IPS DF 4.7 (cell line): Measurements from ENCODE around the gene MINDY2.
"Not testable (repeated sequence)": the region's sequence is repeated elsewhere in the genome, so short reads cannot be mapped to it uniquely, and the experiment has no call there.

Source experiments
- DNase-seq: peaks from one replicate; pipeline ENCODE4 v3.0.0-alpha.2; 2013; ENCODE audit warnings: low spot score; ENCODE audit errors: extremely low read depth

The MINDY2 gene

GRCh38 chr15:58823267-58823666 is 52.2 kb downstream of the MINDY2 start:
- not testable (repeated sequence) for DNase-seq

- DNase-seq: no peak
Measured at GRCh38 chr15:58830556-58830955, 59.5 kb downstream of the MINDY2 start.

- not testable (repeated sequence) for DNase-seq
Measured at GRCh38 chr15:58833681-58834426, 62.8 kb downstream of the MINDY2 start.

GRCh38 chr15:58839485-58839884 is 68.4 kb downstream of the MINDY2 start:
- no peak for DNase-seq

DNA sequence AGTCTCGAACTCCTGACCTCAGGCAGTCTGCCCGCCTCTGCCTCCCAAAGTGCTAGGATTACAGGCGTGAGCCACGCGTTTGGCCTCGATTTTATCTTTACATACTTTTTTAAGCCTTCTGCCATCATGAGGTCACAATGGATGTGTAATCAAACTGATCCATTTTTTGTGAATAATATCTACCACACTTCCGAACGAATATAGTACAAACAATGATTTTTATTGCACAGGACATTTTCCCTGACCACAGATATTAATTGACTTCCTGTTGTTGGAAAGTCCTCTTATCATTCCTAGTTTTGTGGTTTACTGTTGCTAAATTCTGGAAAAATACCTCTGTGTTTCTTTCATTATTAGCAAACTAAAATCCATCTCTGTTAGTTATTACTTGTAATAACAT is 68.9 kb downstream of the MINDY2 start:
- DNase-seq: no peak

- no peak for DNase-seq
Measured at GRCh38 chr15:58842713-58843396, 71.8 kb downstream of the MINDY2 start.

- DNase-seq: not testable (repeated sequence)
Measured at GRCh38 chr15:58851205-58851604, 80.1 kb downstream of the MINDY2 start.

GRCh38 chr15:58852347-58852746 is 81.2 kb downstream of the MINDY2 start:
- no peak for DNase-seq

DNA sequence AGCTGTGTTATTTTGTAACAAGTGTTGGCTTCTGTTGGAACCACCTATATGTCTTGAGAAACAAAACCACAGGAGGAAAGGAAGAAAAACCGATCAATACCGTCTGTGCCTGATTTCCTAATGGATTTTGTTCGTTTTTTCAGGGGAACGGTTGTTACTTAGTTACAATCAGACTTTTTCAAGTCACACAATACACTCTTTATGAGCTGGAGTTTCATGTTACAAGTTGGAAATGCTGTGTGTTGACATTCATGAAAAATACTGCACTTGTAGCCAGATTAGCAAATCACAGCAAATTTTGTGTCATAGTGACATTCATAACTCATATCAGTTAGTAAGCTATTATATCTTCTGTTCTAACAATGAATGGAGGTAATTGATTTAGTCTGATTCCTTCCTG is 83.5 kb downstream of the MINDY2 start:
- no peak for DNase-seq

GRCh38 chr15:58856086-58856485 is 85.0 kb downstream of the MINDY2 start:
- no peak for DNase-seq

GRCh38 chr15:58856621-58857020 is 85.5 kb downstream of the MINDY2 start:
- DNase-seq: not testable (repeated sequence)

DNA sequence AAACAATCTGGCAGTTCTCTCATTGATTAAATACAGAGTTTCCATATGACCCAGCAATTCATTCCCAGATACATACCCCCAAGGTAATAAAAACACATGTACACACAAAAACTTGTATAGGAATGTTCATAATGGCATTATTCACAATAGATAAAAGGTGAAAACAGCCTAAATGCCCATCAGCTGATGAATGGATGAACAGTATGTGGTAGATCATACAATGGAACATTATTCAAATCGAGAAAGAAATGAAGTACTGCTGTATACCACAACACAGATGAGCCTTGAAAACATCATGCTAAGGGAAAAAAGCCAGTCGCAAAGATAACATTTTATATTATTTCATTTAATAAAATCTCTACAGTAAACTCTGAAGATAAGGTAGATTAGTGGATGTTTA is 91.2 kb downstream of the MINDY2 start:
- DNase-seq: no peak

DNA sequence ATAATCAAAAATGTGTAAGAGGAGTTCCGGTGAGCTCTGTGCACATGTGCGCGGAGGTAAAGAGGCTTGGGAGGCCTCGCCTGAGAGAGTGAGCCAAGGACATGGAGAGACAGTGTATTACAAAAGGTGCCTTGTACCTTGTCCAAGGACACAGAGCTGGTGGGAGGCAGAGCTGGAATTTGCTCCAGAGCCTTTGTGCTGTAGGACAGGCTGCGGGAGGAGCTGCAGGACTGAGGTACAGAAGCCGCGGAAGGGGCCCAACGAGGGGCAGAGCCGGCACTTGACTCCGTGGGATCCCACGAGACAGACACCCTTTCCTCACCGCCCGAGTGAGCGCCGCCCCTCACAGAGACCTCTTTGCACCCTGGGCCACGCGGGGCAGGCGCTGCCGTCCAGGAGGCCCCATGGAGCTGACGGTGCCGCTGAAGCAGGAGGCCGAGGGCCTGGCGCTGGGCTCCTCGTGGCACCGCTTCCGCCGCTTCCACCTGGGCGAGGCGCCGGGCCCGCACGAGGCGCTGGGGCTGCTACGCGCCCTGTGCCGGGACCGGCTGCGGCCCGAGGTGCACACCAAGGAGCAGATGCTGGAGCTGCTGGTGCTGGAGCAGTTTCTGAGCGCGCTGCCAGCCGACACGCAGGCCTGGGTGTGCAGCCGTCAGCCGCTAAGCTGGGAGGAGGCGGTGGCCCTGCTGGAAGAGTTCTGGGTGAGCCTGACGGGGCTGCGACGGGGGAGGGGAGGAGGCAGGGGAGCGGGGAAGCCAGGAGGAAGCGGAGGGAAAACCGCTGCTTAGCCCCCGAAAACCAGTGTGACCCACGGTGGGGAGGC is 93.7 kb downstream of the MINDY2 start:
- no peak for DNase-seq

DNA sequence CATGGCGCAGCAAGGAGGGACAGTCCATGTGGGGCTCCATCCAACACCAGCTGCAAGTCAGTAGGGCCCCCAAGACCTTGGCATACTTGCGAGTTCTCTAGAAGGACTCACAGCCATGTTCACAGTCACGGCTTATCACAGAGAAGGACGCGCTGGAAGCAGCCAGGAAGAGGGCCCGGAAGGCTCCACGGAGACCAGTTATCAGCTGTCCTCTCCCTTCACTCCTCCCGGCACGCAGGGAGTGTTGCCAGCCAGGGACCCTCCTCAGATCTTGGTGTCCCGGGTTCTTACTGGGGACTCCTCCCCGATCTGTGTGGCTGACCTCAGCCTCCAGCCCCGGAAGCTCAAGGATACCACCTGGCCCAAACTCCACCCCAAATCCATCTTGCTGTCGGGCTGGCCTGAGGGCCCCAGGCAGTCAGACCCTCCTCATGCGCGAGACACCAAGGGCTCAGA is 94.4 kb downstream of the MINDY2 start:
- DNase-seq: no peak

DNA sequence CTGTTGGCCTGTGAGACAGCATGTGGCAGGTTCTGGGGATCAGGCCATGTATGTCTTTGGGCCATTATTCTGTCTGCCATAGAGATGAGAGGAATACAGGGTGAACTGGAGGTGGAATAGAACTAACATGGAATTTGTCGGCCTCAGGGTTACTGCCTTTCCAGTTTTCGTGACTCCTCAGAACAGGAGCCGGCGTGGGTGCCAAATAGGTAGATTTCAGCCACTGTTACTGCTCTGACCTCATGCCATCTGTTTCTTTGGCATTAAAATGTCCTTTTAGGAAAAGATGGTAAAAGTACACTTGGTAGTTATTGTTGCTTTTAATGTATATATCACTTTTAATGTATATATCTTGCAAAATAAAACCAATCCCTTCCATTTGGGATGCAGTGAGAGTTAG is 96.8 kb downstream of the MINDY2 start:
- no peak for DNase-seq

DNA sequence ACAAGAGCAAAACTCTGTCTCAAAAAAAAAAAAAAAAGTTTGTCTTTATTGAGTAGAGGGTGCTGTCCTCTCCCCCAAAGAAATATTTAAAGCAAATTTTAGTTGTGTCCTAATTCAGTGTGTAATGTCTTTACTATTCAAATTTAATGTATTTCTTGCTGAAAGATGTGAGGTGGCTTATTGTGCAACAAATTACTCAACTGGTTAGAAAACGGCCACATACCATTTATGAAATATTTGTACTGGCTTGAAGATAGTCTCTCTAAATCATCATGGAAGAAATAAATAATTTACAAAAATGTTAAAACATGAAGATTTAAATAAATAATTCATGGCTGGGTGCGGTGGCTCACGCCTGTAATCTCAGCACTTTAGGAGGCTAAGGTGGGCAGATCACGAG is 99.3 kb downstream of the MINDY2 start:
- no peak for DNase-seq

- no peak for DNase-seq
Measured at GRCh38 chr15:58873267-58873666, 102.2 kb downstream of the MINDY2 start.

DNA sequence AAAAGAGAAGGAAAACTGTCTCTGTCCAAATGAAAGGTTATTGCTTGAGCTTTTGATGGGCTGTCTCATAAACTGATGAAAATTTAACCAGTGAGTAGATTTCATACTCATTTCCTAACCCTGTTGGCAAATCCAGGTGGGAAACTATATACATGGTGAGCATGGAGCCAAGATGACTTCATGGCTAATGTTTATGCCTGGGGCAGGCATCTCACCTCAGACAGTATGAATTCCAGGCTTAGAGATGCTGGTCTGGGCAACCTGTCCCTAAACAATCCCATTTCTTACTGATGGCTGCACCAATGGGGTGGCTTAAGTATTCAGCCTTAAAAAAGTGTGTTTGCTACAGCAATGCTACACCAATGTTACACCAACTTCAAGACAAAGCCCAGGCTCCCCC is 104.2 kb downstream of the MINDY2 start:
- no peak for DNase-seq

- no peak for DNase-seq
Measured at GRCh38 chr15:58876306-58877106, 105.4 kb downstream of the MINDY2 start.

DNA sequence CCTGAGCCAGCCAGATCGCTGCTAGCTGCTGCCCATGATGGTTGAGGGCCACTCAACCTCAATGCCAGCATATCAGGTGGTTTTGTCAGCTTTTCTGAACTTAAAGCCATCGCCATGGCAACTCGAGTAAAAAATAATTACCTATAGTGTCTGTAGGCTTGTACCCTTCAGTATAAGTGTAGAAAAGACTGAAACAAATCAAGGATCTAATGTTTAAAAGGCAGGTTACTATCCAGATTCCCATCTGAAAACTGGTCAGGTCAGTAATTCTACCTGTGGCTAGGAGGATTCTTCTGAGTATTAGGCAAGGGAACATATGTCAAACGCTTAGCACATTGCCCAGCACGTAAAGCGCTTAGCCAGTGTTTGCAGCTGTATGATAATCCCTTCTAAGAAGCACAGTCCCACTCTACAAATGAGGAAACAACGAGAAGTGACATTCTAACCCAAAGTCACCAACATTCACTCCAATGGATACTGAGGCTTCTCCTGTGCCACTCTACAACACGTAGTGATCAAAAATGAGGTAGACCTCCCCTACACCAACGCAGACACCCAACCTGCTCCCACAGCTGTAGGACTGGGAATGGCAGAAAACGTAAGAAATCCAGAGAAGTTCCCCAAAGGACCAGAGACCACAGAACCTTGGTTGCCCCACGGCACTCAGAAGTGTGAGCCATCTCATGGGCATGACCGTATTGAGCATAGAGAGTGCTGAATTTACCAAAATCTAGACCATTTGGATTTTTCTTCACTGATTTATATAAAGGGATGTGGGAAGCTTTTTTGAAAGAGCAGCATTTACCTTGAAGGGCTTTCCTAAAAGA is 107.1 kb downstream of the MINDY2 start:
- no peak for DNase-seq
